ENCODE measurements around the gene CDSN. TPM values are rescaled to one million over a fixed set of nuclear protein-coding genes. Genes with fewer than 3 reads are reported as not detected.

CDSN gene
- total RNA-seq: 0.06 TPM in 1 of 2 replicates, not detected in the other

DNA sequence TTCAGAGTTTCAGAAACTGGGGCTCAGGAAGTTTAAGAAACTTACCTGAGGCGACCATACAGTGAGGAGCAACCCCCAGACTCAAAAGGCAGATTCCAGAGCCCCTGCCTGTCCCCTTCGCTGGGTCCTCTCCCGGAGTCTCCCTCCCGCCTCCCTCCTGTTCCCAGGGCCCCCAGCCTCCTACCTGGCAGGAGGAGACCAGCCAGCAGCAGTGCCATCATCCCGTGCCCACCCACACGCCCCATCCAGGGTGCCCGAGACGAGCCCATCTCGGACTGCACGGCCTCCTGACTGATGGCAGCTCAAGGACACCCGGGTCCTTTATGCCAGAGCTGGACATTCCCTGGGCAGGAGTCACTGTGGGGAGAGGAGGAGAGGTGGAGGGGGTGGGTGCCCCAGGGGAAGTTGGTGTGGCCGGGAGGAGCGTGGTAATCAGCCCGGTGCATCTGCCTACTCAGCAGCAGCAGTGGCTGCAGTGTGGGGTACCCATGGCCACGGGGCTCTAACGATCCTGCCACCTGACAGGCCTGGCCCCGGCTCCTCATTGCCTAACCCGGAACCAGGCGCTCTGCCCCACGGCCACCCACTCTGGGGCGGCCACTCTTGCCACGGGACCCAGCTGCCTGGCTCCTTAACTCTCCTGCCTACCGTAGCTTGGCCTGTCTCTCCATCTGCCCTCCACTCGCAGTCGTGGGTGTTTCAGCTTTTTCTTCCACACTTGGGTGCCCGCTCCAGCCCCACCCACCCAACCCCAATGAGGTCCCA lies at the start of gene CDSN:
Gene CDSN, minus strand, starts transcription at position 296 of the 765 bp plus-strand sequence. Its CDS starts 27 bp downstream, at position 269.

DNA sequence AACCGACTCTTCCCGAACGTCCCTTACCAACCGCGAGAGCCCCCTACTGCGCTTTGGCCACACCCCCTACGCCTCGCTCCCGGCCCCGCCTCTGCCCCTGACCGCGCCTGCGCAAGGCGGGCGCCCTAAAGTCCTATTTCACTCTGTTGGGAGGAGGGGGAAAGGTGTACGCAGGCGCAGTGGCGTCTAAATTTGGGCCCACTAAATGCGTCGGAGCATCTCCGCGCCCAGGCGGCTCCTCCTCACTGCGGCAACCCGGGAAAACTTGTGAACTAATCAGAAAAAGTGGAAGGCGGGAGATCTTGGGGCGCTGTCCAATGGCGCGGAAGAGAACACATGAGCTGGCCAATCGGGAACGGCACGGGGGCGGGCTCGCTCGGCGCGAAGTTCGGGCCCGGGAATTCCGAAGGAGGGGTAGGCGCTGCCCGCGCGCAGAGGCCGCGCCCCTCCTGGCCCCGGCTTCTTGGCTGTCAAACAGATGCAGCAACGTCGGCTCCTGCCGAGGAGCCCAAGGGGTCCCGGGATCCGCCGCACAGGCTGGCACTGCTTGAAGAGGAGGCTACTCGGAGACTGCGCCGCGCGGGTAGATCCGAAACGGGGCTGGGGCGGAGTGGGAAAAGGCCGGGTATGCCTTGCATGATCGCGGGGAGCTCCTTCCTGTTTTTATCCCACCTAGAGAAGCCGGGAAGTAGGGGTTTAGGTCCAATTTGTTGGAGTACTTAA lies 38.1 kb upstream of the CDSN start, which contains the start of gene TCF19:
Gene TCF19, plus strand, starts transcription at position 450 of the 723 bp plus-strand sequence. CDS start 881 bp downstream, outside the sequence.

DNA sequence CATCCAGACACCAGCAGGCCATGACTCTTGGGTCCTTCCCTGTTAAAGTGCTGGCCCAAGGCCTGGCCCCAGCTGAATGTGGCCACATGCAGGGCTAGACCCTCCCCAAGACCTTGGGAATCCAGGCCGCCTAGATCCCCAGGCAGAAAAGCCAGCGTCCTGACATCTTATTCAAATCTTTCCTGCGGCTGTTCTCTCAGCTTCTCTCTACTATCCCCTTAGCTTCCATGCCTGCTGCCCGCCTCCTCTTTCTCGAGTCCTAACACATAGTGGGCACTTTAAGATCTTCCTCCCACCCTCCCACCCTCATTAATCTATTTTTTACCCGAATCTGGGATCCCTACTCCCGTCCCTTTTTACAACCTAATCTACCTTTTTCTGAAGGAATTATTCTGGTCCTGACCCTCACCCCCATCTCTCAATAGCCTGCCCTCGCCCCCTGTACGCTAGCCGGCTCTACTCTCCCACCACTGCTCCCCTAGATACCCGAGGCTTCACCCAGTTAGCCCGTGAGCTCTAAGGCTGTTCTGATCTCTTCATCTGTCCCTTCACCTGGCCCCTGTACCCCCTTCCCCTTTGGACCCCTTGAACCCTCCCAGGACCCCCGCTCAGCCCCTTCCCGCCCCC lies 37.4 kb upstream of the CDSN start, which contains the start of gene CCHCR1:
Gene CCHCR1, minus strand, starts transcription at position 290 of the 627 bp plus-strand sequence. Its CDS starts 202 bp downstream, at position 88.

DNA sequence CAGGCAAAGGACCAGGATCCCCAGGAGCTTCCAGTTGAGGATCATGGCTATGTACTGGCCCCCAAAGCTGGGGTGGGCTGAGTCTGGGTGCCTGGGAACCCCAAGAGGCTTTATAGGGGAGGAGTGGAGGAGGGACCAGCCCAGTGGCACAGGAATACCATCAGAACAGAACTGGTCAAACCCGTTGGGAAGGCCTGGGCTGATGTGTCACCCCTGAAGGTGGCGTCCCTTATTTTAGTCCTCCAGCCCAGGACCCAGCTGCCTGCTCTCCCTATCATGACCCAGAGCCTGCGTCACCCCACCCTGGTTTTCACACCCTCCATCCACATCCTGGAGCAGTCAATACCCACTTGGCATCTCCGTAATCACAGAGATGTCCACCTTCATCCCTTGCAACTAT lies 18.7 kb upstream of the CDSN start, which contains the start of gene PSORS1C2:
Gene PSORS1C2, minus strand, starts transcription at position 85 of the 400 bp plus-strand sequence. Its CDS starts 40 bp downstream, at position 45.

GRCh38 chr6:31114541-31114878 lies 5.7 kb downstream of the CDSN start, which contains the start of gene PSORS1C1:
Gene PSORS1C1, plus strand, starts transcription at chr6:31114800. Its CDS starts 14,833 bp downstream, at chr6:31129633.

GRCh38 chr6:31112478-31112877 lies 7.8 kb downstream of the CDSN start, which contains the start of gene C6orf15:
Gene C6orf15, minus strand, starts transcription at chr6:31112575. Its CDS starts 20 bp downstream, at chr6:31112555.

Other genes starting within 250 kb of the CDSN start
- 2.6 and 18.4 TPM in 2 replicates for gene DDR1, start 235.9 kb downstream of the CDSN start, total RNA-seq
- gene GTF2H4, start 212.2 kb downstream of the CDSN start, total RNA-seq: 7.6 and 21.7 TPM in 2 replicates
- gene VARS2, start 206.2 kb downstream of the CDSN start, total RNA-seq: 11.8 and 23.8 TPM in 2 replicates
- 0.16 TPM in 1 of 2 replicates, not detected in the other for gene SFTA2, start 188.3 kb downstream of the CDSN start, total RNA-seq
- not detected in 2 replicates for gene MUCL3, start 179.5 kb downstream of the CDSN start, total RNA-seq
- not detected in 2 replicates for gene MUC21, start 136.7 kb downstream of the CDSN start, total RNA-seq
- gene MUC22, start 110.0 kb downstream of the CDSN start, total RNA-seq: not detected in 2 replicates
- not detected in 2 replicates for gene C6orf15, start 7.9 kb downstream of the CDSN start, total RNA-seq
- 5.7 and 8.1 TPM in 2 replicates for gene PSORS1C1, start 5.6 kb downstream of the CDSN start, total RNA-seq
- gene PSORS1C2, start 18.6 kb upstream of the CDSN start, total RNA-seq: not detected in 2 replicates
- gene CCHCR1, start 37.4 kb upstream of the CDSN start, total RNA-seq: 15.7 and 16.2 TPM in 2 replicates
- gene TCF19, start 38.1 kb upstream of the CDSN start, total RNA-seq: 16.6 and 30.6 TPM in 2 replicates
- gene POU5F1, start 50.2 kb upstream of the CDSN start, total RNA-seq: 0.19 and 0.32 TPM in 2 replicates
- gene HLA-C, start 151.6 kb upstream of the CDSN start, total RNA-seq: 339 and 577 TPM in 2 replicates
- 1,116 and 1,298 TPM in 2 replicates for gene HLA-B, start 236.7 kb upstream of the CDSN start, total RNA-seq